Measurements from ENCODE around the gene PHYKPL. TPM values are rescaled to one million over a fixed set of nuclear protein-coding genes. Genes with fewer than 3 reads are reported as not detected.
"Not testable (repeated sequence)": the region's sequence is repeated elsewhere in the genome, so short reads cannot be mapped to it uniquely, and the experiment has no call there.

Gene PHYKPL
- total RNA-seq, 1 donor from 2014 or later: 70.2 TPM

- H3K27ac Mint-ChIP-seq (ENCODE audit: unreplicated experiment): no peak overlapping the region
- no peaks in the 10 kb centered on the region for H3K9me3 Mint-ChIP-seq (ENCODE audit: unreplicated experiment)
- no peaks in the 10 kb centered on the region for H3K36me3 Mint-ChIP-seq (ENCODE audit: unreplicated experiment)
- no peak overlapping the region for H3K4me3 Mint-ChIP-seq (ENCODE audit: unreplicated experiment)
- DNase-seq (ENCODE audit: extremely low spot score, unreplicated experiment): no peak
- no peak for TF ChIP-seq CTCF (IDR thresholded peaks at IDR 0.05)
- H3K4me1 Mint-ChIP-seq (ENCODE audit: unreplicated experiment): peaks cover 7% of the 10 kb centered on the region
- H3K27me3 Mint-ChIP-seq (ENCODE audit: unreplicated experiment): no peaks in the 10 kb centered on the region
Measured at GRCh38 chr5:178241231-178241663, 8.6 kb upstream of the PHYKPL start.

- no peak for DNase-seq (ENCODE audit: extremely low spot score, unreplicated experiment)
- H3K4me1 Mint-ChIP-seq (ENCODE audit: unreplicated experiment): peaks cover 7% of the 10 kb centered on the region
- no peaks in the 10 kb centered on the region for H3K36me3 Mint-ChIP-seq (ENCODE audit: unreplicated experiment)
- no peak overlapping the region for H3K4me3 Mint-ChIP-seq (ENCODE audit: unreplicated experiment)
- H3K9me3 Mint-ChIP-seq (ENCODE audit: unreplicated experiment): no peaks in the 10 kb centered on the region
- no peak overlapping the region for H3K27ac Mint-ChIP-seq (ENCODE audit: unreplicated experiment)
- no peak for TF ChIP-seq CTCF (IDR thresholded peaks at IDR 0.05)
- H3K27me3 Mint-ChIP-seq (ENCODE audit: unreplicated experiment): no peaks in the 10 kb centered on the region
Measured at GRCh38 chr5:178240766-178241165, 8.2 kb upstream of the PHYKPL start.

GRCh38 chr5:178240341-178240741, 7.7 kb upstream of the PHYKPL start:
- Mint-ChIP-seq H3K36me3 (ENCODE audit: unreplicated experiment) (no peaks in the 10 kb centered on the region), H3K4me1 (ENCODE audit: unreplicated experiment) (peaks cover 7% of the 10 kb centered on the region), H3K4me3 (ENCODE audit: unreplicated experiment) (no peak overlapping the region), H3K9me3 (ENCODE audit: unreplicated experiment) (no peaks in the 10 kb centered on the region), H3K27me3 (ENCODE audit: unreplicated experiment) (no peaks in the 10 kb centered on the region), H3K27ac (ENCODE audit: unreplicated experiment) (no peak overlapping the region)
- DNase-seq (ENCODE audit: extremely low spot score, unreplicated experiment): no peak
- TF ChIP-seq CTCF (IDR thresholded peaks at IDR 0.05): no peak

- not testable (repeated sequence) for H3K9me3 Mint-ChIP-seq (ENCODE audit: unreplicated experiment); DNase-seq (ENCODE audit: extremely low spot score, unreplicated experiment); H3K27me3 Mint-ChIP-seq (ENCODE audit: unreplicated experiment); H3K4me1 Mint-ChIP-seq (ENCODE audit: unreplicated experiment); H3K36me3 Mint-ChIP-seq (ENCODE audit: unreplicated experiment); H3K27ac Mint-ChIP-seq (ENCODE audit: unreplicated experiment); H3K4me3 Mint-ChIP-seq (ENCODE audit: unreplicated experiment)
Measured at GRCh38 chr5:178239626-178240301, 7.2 kb upstream of the PHYKPL start.

- Mint-ChIP-seq H3K27ac (ENCODE audit: unreplicated experiment) (no peak overlapping the region), H3K36me3 (ENCODE audit: unreplicated experiment) (no peaks in the 10 kb centered on the region), H3K9me3 (ENCODE audit: unreplicated experiment) (no peaks in the 10 kb centered on the region), H3K4me3 (ENCODE audit: unreplicated experiment) (no peak overlapping the region), H3K4me1 (ENCODE audit: unreplicated experiment) (peaks cover 10% of the 10 kb centered on the region), H3K27me3 (ENCODE audit: unreplicated experiment) (no peaks in the 10 kb centered on the region)
- TF ChIP-seq CTCF (IDR thresholded peaks at IDR 0.05): no peak
- DNase-seq (ENCODE audit: extremely low spot score, unreplicated experiment): no peak
Measured at GRCh38 chr5:178238711-178239592, 6.3 kb upstream of the PHYKPL start.

Data from osteocyte (in vitro differentiated cells).